Osteoblast (primary cell): ENCODE results near the gene EGLN1. TPM values are rescaled to one million over a fixed set of nuclear protein-coding genes. Genes with fewer than 3 reads are reported as not detected.

ENCODE experiments used
- DNase-seq: peaks from one replicate; pipeline ENCODE4 v3.0.0; 2011; ENCODE audit warnings: low spot score, mixed read lengths; ENCODE audit not compliant: insufficient read length; ENCODE audit errors: missing footprints
- H2AFZ ChIP-seq: 2 replicates; pipeline ENCODE4 v1.6.0; 2011; ENCODE audit warnings: mild to moderate bottlenecking, low read length
- H3K27ac ChIP-seq: 2 replicates; pipeline ENCODE4 v1.5.1; 2011; ENCODE audit warnings: mild to moderate bottlenecking, low read depth, low read length, moderate library complexity
- H3K27me3 ChIP-seq: 2 replicates; pipeline ENCODE4 v1.6.0; 2012; ENCODE audit warnings: mild to moderate bottlenecking, control low read depth, inconsistent platforms, low read length, moderate library complexity; ENCODE audit not compliant: insufficient read depth
- H3K36me3 ChIP-seq: 2 replicates; pipeline ENCODE4 v1.5.1; 2011; ENCODE audit warnings: mild to moderate bottlenecking, low read length, control low read depth, moderate library complexity; ENCODE audit not compliant: insufficient read depth
- H3K4me1 ChIP-seq: 2 replicates; pipeline ENCODE4 v1.5.1; 2011; ENCODE audit warnings: mild to moderate bottlenecking, low read length, control low read depth, moderate library complexity; ENCODE audit not compliant: insufficient read depth
- H3K4me2 ChIP-seq: 2 replicates; pipeline ENCODE4 v1.6.0; 2011; ENCODE audit warnings: mild to moderate bottlenecking, low read length; ENCODE audit not compliant: insufficient read depth
- H3K4me3 ChIP-seq: fragments of 200-600 bp; sonication (generic); 3 replicates; pipeline ENCODE4 v1.5.1; 2012; ENCODE audit warnings: mild to moderate bottlenecking, low read length, inconsistent platforms; ENCODE audit not compliant: insufficient read depth
- H3K79me2 ChIP-seq: 2 replicates; pipeline ENCODE4 v1.6.0; 2012; ENCODE audit warnings: mild to moderate bottlenecking, low read length, control low read depth, inconsistent platforms; ENCODE audit not compliant: insufficient read depth
- H3K9me3 ChIP-seq: 2 replicates; pipeline ENCODE4 v1.5.1; 2011; ENCODE audit warnings: low read depth, low read length, control low read depth
- H4K20me1 ChIP-seq: 2 replicates; pipeline ENCODE4 v1.6.0; 2012; ENCODE audit warnings: mild to moderate bottlenecking, low read length, control low read depth; ENCODE audit not compliant: insufficient read depth
- CTCF ChIP-seq: IDR thresholded peaks from 2 replicates; pipeline ENCODE4 v1.5.1; 2011; ENCODE audit warnings: mild to moderate bottlenecking, low read depth, low read length, moderate library complexity; ENCODE audit errors: extremely low read depth
- total RNA-seq: library from RNA; depleted of rRNA; stranded (reverse); fragments of >200 nt; gene quantifications from 2 replicates; pipeline ENCODE4 v1.2.3, GENCODE V29; 2012

The EGLN1 gene
- total RNA-seq, 1 donor: 52.5 TPM

- Histone ChIP-seq H3K9me3 (no peaks in the 10 kb centered on the region), H3K4me3 (no peak overlapping the region), H3K4me2 (no peak overlapping the region), H3K79me2 (peaks cover 13% of the 10 kb centered on the region), H4K20me1 (peaks cover 2% of the 10 kb centered on the region), H3K27ac (no peak overlapping the region), H2AFZ (no peak overlapping the region), H3K4me1 (no peaks in the 10 kb centered on the region), H3K36me3 (peaks cover 51% of the 10 kb centered on the region), H3K27me3 (no peaks in the 10 kb centered on the region)
- no peak for DNase-seq
- TF ChIP-seq CTCF: no peak
Measured at GRCh38 chr1:231348442-231348841, 73.6 kb downstream of the EGLN1 start.

- no peak for DNase-seq
- peaks cover 49% of the 10 kb centered on the region for H3K36me3 ChIP-seq
- no peak for TF ChIP-seq CTCF
- no peak overlapping the region for H3K4me2 ChIP-seq
- no peak overlapping the region for H3K27ac ChIP-seq
- peaks cover 16% of the 10 kb centered on the region for H3K79me2 ChIP-seq
- H3K27me3 ChIP-seq: no peaks in the 10 kb centered on the region
- no peaks in the 10 kb centered on the region for H3K4me1 ChIP-seq
- H2AFZ ChIP-seq: no peak overlapping the region
- H3K4me3 ChIP-seq: no peak overlapping the region
- peaks cover 2% of the 10 kb centered on the region for H4K20me1 ChIP-seq
- H3K9me3 ChIP-seq: no peaks in the 10 kb centered on the region
Measured at GRCh38 chr1:231347961-231348360, 74.1 kb downstream of the EGLN1 start.

- Histone ChIP-seq H3K27me3 (no peaks in the 10 kb centered on the region), H3K9me3 (no peaks in the 10 kb centered on the region), H3K79me2 (peaks cover 70% of the 10 kb centered on the region), H3K4me1 (peaks cover 23% of the 10 kb centered on the region), H3K4me2 (no peak overlapping the region), H4K20me1 (peaks cover 24% of the 10 kb centered on the region), H3K4me3 (no peak overlapping the region), H3K36me3 (peaks cover 10% of the 10 kb centered on the region), H3K27ac (no peak overlapping the region), H2AFZ (no peak overlapping the region)
- no peak for TF ChIP-seq CTCF
- peak; percentile 31 for DNase-seq
Measured at GRCh38 chr1:231340328-231341013, 81.6 kb downstream of the EGLN1 start.

- peak within 1 kb of the TSS; percentile 95 for H3K4me3 ChIP-seq
- H3K4me2 ChIP-seq: peak within 1 kb of the TSS; percentile 98
- no peaks in the 10 kb centered on the region for H3K27me3 ChIP-seq
- no peaks in the 10 kb centered on the region for H3K9me3 ChIP-seq
- H3K27ac ChIP-seq: peak within 1 kb of the TSS; percentile 97
- peak within 1 kb of the TSS; percentile 98 for H2AFZ ChIP-seq
- peaks cover 40% of the 10 kb centered on the region for H3K4me1 ChIP-seq
- H4K20me1 ChIP-seq: peaks cover 42% of the 10 kb centered on the region
- H3K36me3 ChIP-seq: peaks cover 7% of the 10 kb centered on the region
- TF ChIP-seq CTCF: no peak
- H3K79me2 ChIP-seq: peaks cover 82% of the 10 kb centered on the region
- peak; percentile 96 for DNase-seq
Measured at GRCh38 chr1:231338270-231339128, 83.6 kb downstream of the EGLN1 start, which contains the start of gene SPRTN. Gene SPRTN (plus strand): TSS chr1:231338293. CDS start chr1:231338384, 91 bp downstream.
